ENCODE measurements around the gene GPLD1. TPM values are rescaled to one million over a fixed set of nuclear protein-coding genes. Genes with fewer than 3 reads are reported as not detected.

GPLD1 gene
- total and polyA plus RNA-seq, 2 donors (not counting 1 experiment from before 2014, with no cell fraction given), result under 0.01 to 0.07 TPM

GRCh38 chr6:24529985-24530384, 40.6 kb upstream of the GPLD1 start:
- Histone ChIP-seq H3K36me3 (ENCODE audit: control insufficient read depth, insufficient read depth, low read length) (no peaks in the 10 kb centered on the region), H4K20me1 (ENCODE audit: control insufficient read depth, extremely low read depth, insufficient read depth, low read length) (no peaks in the 10 kb centered on the region), H3K4me3 (replicated peaks in 1 of 4; ENCODE audit: control extremely low read depth in 1 of 4, insufficient read depth in 1 of 4, low read depth in 3 of 4, low read length in 4 of 4) (no peak overlapping the region), H3K4me2 (ENCODE audit: extremely low read depth, insufficient read depth, low read length) (no peak overlapping the region), H3K4me1 (ENCODE audit: control insufficient read depth, extremely low read depth, insufficient read depth, low read length) (no peaks in the 10 kb centered on the region), H3K27ac (ENCODE audit: insufficient read depth, low read length) (no peak overlapping the region), H2AFZ (ENCODE audit: low read length) (no peak overlapping the region), H3K9ac (ENCODE audit: insufficient read depth, low read length) (no peak overlapping the region), H3K79me2 (ENCODE audit: control insufficient read depth, insufficient read depth, low read length) (no peaks in the 10 kb centered on the region), H3K9me3 (ENCODE audit: control insufficient read depth, insufficient read depth, low read depth, low read length) (no peaks in the 10 kb centered on the region), H3K27me3 (ENCODE audit: control insufficient read depth, insufficient read depth, low read length) (no peaks in the 10 kb centered on the region)
- DNase-seq (ENCODE audit: low read depth in 2 of 2), result peak in 1 of 2 donors; percentile 45
- TF ChIP-seq EZH2 (IDR thresholded peaks at IDR 0.05; ENCODE audit: low read length, missing control alignments) (no peak), CTCF (conservative IDR thresholded peaks at IDR 0.05 in 1 of 2, IDR thresholded peaks at IDR 0.05 in 1 of 2; ENCODE audit: low read depth in 1 of 2, low read length in 2 of 2) (no peak)

- Histone ChIP-seq H3K9ac (ENCODE audit: insufficient read depth, low read length) (no peak overlapping the region), H2AFZ (ENCODE audit: low read length) (no peak overlapping the region)
Observed at GRCh38 chr6:24524805-24525204, 35.4 kb upstream of the GPLD1 start.

GRCh38 chr6:24524329-24524728, 35.0 kb upstream of the GPLD1 start:
- Histone ChIP-seq H3K9ac (ENCODE audit: insufficient read depth, low read length) (no peak overlapping the region), H3K27me3 (ENCODE audit: control insufficient read depth, insufficient read depth, low read length) (no peaks in the 10 kb centered on the region), H3K9me3 (ENCODE audit: control insufficient read depth, insufficient read depth, low read depth, low read length) (no peaks in the 10 kb centered on the region), H2AFZ (ENCODE audit: low read length) (no peak overlapping the region), H3K79me2 (ENCODE audit: control insufficient read depth, insufficient read depth, low read length) (no peaks in the 10 kb centered on the region), H3K4me2 (ENCODE audit: extremely low read depth, insufficient read depth, low read length) (no peak overlapping the region), H3K27ac (ENCODE audit: insufficient read depth, low read length) (no peak overlapping the region), H3K4me3 (replicated peaks in 1 of 4; ENCODE audit: control extremely low read depth in 1 of 4, insufficient read depth in 1 of 4, low read depth in 3 of 4, low read length in 4 of 4) (no peak overlapping the region), H3K4me1 (ENCODE audit: control insufficient read depth, extremely low read depth, insufficient read depth, low read length) (no peaks in the 10 kb centered on the region), H3K36me3 (ENCODE audit: control insufficient read depth, insufficient read depth, low read length) (no peaks in the 10 kb centered on the region), H4K20me1 (ENCODE audit: control insufficient read depth, extremely low read depth, insufficient read depth, low read length) (no peaks in the 10 kb centered on the region)
- DNase-seq (ENCODE audit: low read depth in 2 of 2), result no peak
- TF ChIP-seq CTCF (conservative IDR thresholded peaks at IDR 0.05 in 1 of 2, IDR thresholded peaks at IDR 0.05 in 1 of 2; ENCODE audit: low read depth in 1 of 2, low read length in 2 of 2) (no peak), EZH2 (IDR thresholded peaks at IDR 0.05; ENCODE audit: low read length, missing control alignments) (no peak)

More at GRCh38 chr6:24524805-24525204, 35.4 kb upstream of the GPLD1 start:
- Histone ChIP-seq H3K4me2 (ENCODE audit: extremely low read depth, insufficient read depth, low read length) (no peak overlapping the region), H3K4me3 (replicated peaks in 1 of 4; ENCODE audit: control extremely low read depth in 1 of 4, insufficient read depth in 1 of 4, low read depth in 3 of 4, low read length in 4 of 4) (no peak overlapping the region), H3K27me3 (ENCODE audit: control insufficient read depth, insufficient read depth, low read length) (no peaks in the 10 kb centered on the region), H4K20me1 (ENCODE audit: control insufficient read depth, extremely low read depth, insufficient read depth, low read length) (no peaks in the 10 kb centered on the region), H3K36me3 (ENCODE audit: control insufficient read depth, insufficient read depth, low read length) (no peaks in the 10 kb centered on the region), H3K9me3 (ENCODE audit: control insufficient read depth, insufficient read depth, low read depth, low read length) (no peaks in the 10 kb centered on the region), H3K4me1 (ENCODE audit: control insufficient read depth, extremely low read depth, insufficient read depth, low read length) (no peaks in the 10 kb centered on the region), H3K79me2 (ENCODE audit: control insufficient read depth, insufficient read depth, low read length) (no peaks in the 10 kb centered on the region), H3K27ac (ENCODE audit: insufficient read depth, low read length) (no peak overlapping the region)
- peak; percentile 42 to 64 for TF ChIP-seq CTCF (conservative IDR thresholded peaks at IDR 0.05 in 1 of 2, IDR thresholded peaks at IDR 0.05 in 1 of 2; ENCODE audit: low read depth in 1 of 2, low read length in 2 of 2)
- no peak for TF ChIP-seq EZH2 (IDR thresholded peaks at IDR 0.05; ENCODE audit: low read length, missing control alignments)
- DNase-seq (ENCODE audit: low read depth in 2 of 2), result peak; percentile 47 to 62
